ENCODE results near the gene OSBPL10.
"Not testable (repeated sequence)": the region's sequence is repeated elsewhere in the genome, so short reads cannot be mapped to it uniquely, and the experiment has no call there.

Gene OSBPL10

DNA sequence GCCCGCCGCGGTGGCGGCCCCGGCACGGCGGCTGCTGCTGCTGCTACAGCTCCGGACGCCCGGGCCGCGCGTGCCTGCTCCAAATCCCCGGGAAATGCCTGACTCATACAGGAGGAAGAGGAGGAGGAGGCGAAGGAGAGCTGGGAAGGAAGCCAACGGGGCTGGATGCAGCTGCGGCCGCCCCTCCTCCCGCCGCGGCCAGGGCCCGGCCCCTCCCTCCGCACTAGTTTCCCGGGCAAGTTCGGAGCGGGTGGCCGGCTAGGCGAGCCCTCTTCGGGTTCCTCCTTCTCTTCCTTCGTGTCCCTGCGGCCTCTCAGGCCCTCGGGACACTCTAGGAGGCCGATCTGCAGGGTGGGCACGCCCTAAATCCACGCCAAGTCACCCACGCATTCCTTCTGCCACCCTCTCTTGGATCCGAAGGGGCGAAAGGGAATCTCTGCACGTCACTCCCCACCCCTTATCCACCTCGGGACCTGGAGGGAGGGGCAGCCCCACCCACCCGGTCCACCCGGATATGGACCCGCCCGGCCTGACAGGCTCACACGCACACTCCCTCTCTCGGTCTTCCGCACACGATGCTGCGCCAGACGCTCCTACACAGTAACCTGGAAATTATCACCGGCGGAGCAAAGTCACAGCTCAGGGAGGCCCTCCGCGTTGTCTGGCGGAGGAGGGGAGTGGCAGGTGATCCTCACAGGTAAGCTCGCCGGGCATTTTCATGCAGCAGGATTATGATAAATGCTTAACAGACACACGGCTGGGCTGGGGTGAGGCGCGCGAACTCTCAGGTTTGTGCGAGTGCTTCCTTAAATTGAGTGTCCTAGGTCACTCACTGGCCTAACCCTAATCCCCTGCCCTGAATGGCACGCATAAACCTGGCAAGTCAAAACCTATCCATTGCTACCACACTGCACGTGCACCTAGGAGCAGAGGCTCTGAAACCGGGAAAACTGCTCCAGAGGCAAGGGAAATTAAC is at the start of gene OSBPL10, which contains the start of gene ZNF860:
Gene OSBPL10, minus strand, starts transcription at position 57 of the 976 bp plus-strand sequence. CDS start 83 bp downstream, outside the sequence.
Gene ZNF860, plus strand, starts transcription at position 545 of the 976 bp plus-strand sequence. CDS start 7,330 bp downstream, outside the sequence.
- DNase-seq (ENCODE audit: low read depth): no peak

DNA sequence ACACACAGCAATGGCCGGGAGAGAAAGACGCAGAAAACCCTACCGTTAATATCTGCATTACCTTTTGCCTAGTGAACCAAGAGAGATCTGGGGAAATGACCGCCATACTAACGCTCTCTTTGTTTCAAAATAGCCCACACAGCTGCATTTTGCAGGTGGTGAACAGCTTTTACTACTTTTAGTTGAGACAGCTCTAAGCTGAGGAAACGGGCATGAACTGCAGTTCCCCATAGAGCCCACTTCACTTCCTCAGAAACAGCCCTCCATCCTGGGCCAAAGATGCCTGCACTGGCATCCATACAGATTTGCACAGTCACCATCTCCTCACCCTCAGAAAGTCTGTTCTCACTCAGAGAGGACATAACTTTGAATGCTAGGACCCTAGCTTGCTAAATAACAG is 45.5 kb upstream of the OSBPL10 start:
- no peak for DNase-seq (ENCODE audit: low read depth)

DNA sequence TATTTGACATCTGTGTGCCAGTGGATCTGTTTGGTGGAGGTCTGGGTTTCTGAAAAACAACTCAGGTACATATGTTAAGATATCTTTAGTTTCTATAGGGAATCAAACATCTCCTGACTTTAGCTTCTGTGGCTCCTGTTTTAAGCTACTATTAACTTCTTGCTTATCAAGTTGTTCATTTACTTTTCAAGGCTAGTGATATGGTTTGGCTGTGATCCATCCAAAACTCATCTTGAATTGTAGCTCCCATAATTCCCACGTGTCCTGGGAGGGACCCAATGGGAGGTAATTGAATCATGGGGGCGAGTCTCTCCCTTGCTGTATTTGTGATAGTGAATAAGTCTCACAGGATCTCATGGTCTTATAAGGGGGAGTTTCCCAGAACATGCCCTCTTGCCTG is 41.9 kb upstream of the OSBPL10 start:
- no peak for DNase-seq (ENCODE audit: low read depth)

DNA sequence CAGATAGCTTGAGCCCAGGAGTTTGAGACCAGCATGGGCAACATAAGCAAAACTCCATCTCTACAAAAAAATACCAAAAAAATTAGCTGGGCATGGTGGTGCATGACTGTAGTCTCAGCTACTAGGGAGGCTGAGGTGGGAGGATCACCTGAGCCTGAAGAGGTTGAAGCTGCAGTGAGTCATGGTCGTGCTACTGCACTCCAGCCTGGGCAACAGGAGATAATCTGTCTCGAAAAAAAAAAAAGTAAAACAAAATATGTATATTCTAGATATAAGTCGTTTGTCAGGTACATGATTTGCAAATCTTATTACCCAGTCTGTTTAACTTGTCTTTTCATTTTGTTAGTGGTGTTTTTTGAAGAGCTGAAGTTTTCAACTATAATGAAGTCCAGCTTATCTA is 40.7 kb upstream of the OSBPL10 start:
- DNase-seq (ENCODE audit: low read depth): no peak

- DNase-seq (ENCODE audit: low read depth): no peak
Observed at GRCh38 chr3:32021155-32021554, 40.1 kb upstream of the OSBPL10 start.

GRCh38 chr3:32018757-32019564 is 37.9 kb upstream of the OSBPL10 start:
- no peak for DNase-seq (ENCODE audit: low read depth)

DNA sequence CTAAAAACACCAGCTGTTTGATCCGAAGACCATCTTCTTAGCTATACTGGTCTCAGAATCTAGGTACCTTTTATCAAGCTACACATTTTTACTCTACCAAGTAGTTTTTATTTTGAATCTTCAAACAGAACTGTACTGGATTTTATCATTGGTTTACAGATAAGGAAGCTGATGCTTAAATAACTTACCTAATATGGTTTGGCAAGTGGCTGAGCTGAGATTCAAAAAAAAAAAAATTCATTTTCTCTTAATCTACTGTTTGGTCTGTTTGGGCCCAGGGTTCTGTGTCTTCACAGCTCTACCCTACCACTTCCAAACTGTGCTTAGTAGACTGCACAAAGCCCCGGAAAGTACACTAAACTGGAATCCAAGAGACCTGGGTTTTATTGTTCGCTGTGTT is 36.2 kb upstream of the OSBPL10 start:
- no peak for DNase-seq (ENCODE audit: low read depth)

GRCh38 chr3:32015638-32016037 is 34.6 kb upstream of the OSBPL10 start:
- not testable (repeated sequence) for DNase-seq (ENCODE audit: low read depth)

DNA sequence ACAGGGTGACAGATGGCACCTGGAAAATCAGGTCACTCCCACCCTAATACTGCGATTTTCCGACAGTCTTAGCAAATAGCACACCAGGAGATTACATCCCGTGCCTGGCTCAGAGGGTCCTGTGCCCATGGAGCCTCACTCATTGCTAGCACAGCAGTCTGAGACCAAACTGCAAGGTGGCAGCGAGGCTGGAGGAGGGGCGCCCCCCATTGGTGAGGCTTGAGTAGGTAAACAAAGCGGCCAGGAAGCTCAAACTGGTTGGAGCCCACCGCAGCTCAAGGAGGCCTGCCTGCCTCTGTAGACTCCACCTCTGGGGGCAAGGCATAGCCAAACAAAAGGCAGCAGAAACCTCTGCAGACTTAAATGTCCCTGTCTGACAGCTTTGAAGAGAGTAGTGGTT is 29.6 kb upstream of the OSBPL10 start:
- DNase-seq (ENCODE audit: low read depth): not testable (repeated sequence)

- no peak for DNase-seq (ENCODE audit: low read depth)
Observed at GRCh38 chr3:32009957-32010356, 28.9 kb upstream of the OSBPL10 start.

GRCh38 chr3:32009101-32009500 is 28.0 kb upstream of the OSBPL10 start:
- DNase-seq (ENCODE audit: low read depth): no peak

GRCh38 chr3:32004113-32004765 is 23.2 kb upstream of the OSBPL10 start:
- DNase-seq (ENCODE audit: low read depth): no peak

- DNase-seq (ENCODE audit: low read depth): no peak
Observed at GRCh38 chr3:32003380-32003779, 22.3 kb upstream of the OSBPL10 start.

GRCh38 chr3:32002561-32003368 is 21.7 kb upstream of the OSBPL10 start:
- no peak for DNase-seq (ENCODE audit: low read depth)

DNA sequence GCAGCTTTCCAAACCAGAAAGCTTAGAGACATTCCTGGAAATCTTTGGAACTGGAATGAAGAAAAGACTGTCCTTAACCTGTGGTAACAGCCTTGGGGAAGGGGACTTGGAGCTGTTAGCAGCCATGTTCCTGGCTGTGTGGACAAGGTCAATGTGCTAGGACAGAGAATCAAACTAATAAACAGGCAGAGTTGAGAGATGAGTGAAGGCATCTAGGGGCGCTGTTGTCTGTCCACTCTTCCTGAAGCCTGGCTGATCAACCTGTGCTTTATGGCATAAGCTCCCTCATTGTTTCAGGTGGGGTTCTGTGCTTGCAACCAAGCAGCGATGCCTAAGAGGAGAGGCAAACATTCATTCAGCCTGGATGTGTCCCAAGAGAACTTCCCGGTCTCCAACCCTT is 19.8 kb upstream of the OSBPL10 start:
- no peak for DNase-seq (ENCODE audit: low read depth)

DNA sequence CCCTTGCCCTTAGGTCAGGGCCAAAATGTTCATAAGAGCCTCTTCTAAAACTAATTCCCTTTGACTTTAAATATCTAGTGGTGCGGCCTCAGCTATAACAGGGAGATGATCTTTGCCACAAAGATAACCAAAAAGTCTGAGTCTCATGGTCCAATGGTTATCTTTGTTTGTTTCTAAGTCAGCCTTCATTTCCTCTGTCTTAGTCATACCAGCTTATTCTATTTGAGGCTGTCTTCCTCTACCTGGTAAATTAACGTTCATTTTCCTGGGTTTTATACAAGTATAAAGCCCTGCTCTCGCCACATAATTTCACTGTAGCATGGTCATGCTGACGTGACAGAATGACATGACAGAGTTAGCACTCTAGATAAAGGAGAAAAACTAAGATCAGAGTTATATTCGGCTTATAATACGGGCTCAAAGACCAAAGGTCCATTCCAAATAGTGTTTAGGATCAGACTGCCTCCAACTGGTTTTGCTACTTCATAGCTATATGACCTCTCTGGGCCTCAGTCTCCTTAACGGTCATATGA is 18.9 kb upstream of the OSBPL10 start:
- DNase-seq (ENCODE audit: low read depth): no peak

DNA sequence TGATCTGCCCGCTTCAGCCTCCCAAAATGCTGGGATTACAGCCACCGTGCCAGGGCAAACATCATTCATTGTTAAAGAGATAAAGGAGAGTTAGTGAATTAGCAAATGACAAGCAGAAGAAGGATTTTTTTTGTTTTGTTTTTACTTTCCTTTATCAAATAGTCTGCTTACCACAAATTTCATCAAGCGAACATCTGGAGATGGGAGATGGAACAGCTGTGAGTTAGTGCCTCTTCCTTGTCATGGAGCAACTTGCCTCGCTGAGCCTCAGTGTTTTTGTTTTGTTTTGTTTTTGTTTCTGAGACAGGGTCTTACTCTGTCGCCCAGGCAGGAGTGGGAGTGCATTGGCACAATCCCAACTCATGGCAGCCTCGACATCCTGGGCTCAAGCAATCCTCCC is 16.4 kb upstream of the OSBPL10 start:
- DNase-seq (ENCODE audit: low read depth): no peak

GRCh38 chr3:31996195-31996594 is 15.1 kb upstream of the OSBPL10 start:
- no peak for DNase-seq (ENCODE audit: low read depth)

GRCh38 chr3:31995026-31995425 is 14.0 kb upstream of the OSBPL10 start:
- DNase-seq (ENCODE audit: low read depth): not testable (repeated sequence)

DNA sequence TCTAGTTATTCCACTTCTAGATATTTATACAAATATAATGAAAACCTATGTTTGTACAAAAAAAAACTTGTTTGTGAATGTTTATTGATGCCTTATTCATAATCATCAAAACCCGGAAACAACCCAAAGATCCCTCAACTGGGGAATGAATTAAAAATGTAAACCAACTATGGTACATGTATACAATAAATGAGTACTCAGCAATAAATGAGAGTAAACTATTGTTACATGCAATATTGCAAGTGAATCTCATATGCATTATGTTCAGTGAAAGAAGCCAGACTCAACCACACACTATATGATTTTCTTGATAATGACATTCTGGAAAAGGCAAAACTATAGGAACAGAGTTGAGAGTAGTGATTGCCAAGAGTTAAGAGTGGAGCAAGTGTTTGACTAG is 12.8 kb upstream of the OSBPL10 start:
- DNase-seq (ENCODE audit: low read depth): no peak

- not testable (repeated sequence) for DNase-seq (ENCODE audit: low read depth)
Observed at GRCh38 chr3:31992995-31993394, 11.9 kb upstream of the OSBPL10 start.
